SK-N-SH (cell line): ENCODE results near the gene CARM1. TPM values are rescaled to one million over a fixed set of nuclear protein-coding genes. Genes with fewer than 3 reads are reported as not detected.
A peak's percentile ranks its signal among the peaks of the same experiment; 100 is the strongest.

Experiments used
- CTCF ChIA-PET: fragments of 300-600, 350-600 bp; formaldehyde crosslinking; extraction: SDS; loops from one replicate; lab custom pipeline; 2021; lab: Yijun Ruan, JAX
- POLR2A ChIA-PET: fragments of 350-600 bp; sonication (Branson Sonifier 250); formaldehyde crosslinking; extraction: SDS; loops from one replicate; lab custom pipeline; 2020; ENCODE audit warnings: antibody characterized with exemption, inconsistent platforms; lab: Yijun Ruan, JAX
- DNase-seq: peaks from one replicate; pipeline ENCODE4 v3.0.0; 2012
- H2AFZ ChIP-seq: fragments of 200-600 bp; sonication (generic); 2 replicates; pipeline ENCODE4 v1.8.1; 2016; ENCODE audit warnings: antibody characterized with exemption, mild to moderate bottlenecking, low read depth
- H3F3A ChIP-seq: fragments of 200-600 bp; sonication (generic); replicated peaks from 2 replicates; pipeline ENCODE3; 2016; ENCODE audit warnings: antibody characterized with exemption, mild to moderate bottlenecking; ENCODE audit not compliant: insufficient read depth
- H3K27ac ChIP-seq, 2 experiments: fragments of 200-500 bp in 1 of 2; fragments of 200-600 bp in 1 of 2; sonication (Bioruptor generic) in 1 of 2; sonication (generic), shearing (Covaris generic) in 1 of 2; 2 replicates each; pipeline versions ENCODE4 v1.5.1 to v1.6.1; 2014 to 2016; ENCODE audit warnings: low read depth in 2 of 2, inconsistent platforms in 1 of 2, low read length in 1 of 2, mild to moderate bottlenecking in 1 of 2, mixed read lengths in 1 of 2
- H3K27me3 ChIP-seq: fragments of 200-600 bp; sonication (generic), shearing (Covaris generic); 2 replicates; pipeline ENCODE4 v1.6.1; 2016; ENCODE audit warnings: mixed run types; ENCODE audit not compliant: insufficient read depth
- H3K36me3 ChIP-seq, 2 experiments: fragments of 200-500 bp in 1 of 2; fragments of 200-600 bp in 1 of 2; sonication (Bioruptor generic) in 1 of 2; sonication (generic) in 1 of 2; replicated peaks in 1 of 2; 2 replicates each; pipeline versions ENCODE3 to v1.5.1; 2014 to 2016; ENCODE audit warnings: low read length in 1 of 2, mild to moderate bottlenecking in 1 of 2; ENCODE audit not compliant: insufficient read depth in 2 of 2, control insufficient read depth in 1 of 2
- H3K4me1 ChIP-seq, 2 experiments: fragments of 200-500 bp in 1 of 2; fragments of 200-600 bp in 1 of 2; sonication (Bioruptor generic) in 1 of 2; sonication (generic), shearing (Covaris generic) in 1 of 2; 2 replicates each; pipeline versions ENCODE4 v1.5.1 to v1.6.1; 2014 to 2016; ENCODE audit warnings: low read depth in 1 of 2, low read length in 1 of 2, mixed run types in 1 of 2; ENCODE audit not compliant: insufficient read depth in 2 of 2, control insufficient read depth in 1 of 2
- H3K4me2 ChIP-seq: fragments of 200-600 bp; sonication (generic), shearing (Covaris generic); 2 replicates; pipeline ENCODE4 v1.6.1; 2017; ENCODE audit warnings: mixed run types
- H3K4me3 ChIP-seq, 2 experiments: fragments of 200-500 bp in 1 of 2; fragments of 200-600 bp in 1 of 2; sonication (Bioruptor generic) in 1 of 2; sonication (generic), shearing (Covaris generic) in 1 of 2; 2 replicates each; pipeline versions ENCODE4 v1.5.1 to v1.8.1; 2014 to 2016; ENCODE audit warnings: low read depth in 2 of 2, inconsistent platforms in 1 of 2, low read length in 1 of 2, mild to moderate bottlenecking in 1 of 2, mixed read lengths in 1 of 2, moderate library complexity in 1 of 2
- H3K79me2 ChIP-seq: fragments of 200-600 bp; sonication (generic); 2 replicates; pipeline ENCODE4 v1.8.1; 2017; ENCODE audit warnings: mild to moderate bottlenecking; ENCODE audit not compliant: insufficient read depth
- H3K9ac ChIP-seq: fragments of 200-600 bp; sonication (generic); 2 replicates; pipeline ENCODE4 v1.6.1; 2017; ENCODE audit warnings: mixed run types
- H3K9me2 ChIP-seq: fragments of 200-600 bp; sonication (generic); 2 replicates; pipeline ENCODE4 v1.6.1; 2017; ENCODE audit warnings: mixed run types
- H3K9me3 ChIP-seq: fragments of 200-600 bp; sonication (generic); 2 replicates; pipeline ENCODE4 v1.6.1; 2017; ENCODE audit warnings: mixed run types, mild to moderate bottlenecking, moderate library complexity
- H4K20me1 ChIP-seq: fragments of 200-600 bp; sonication (generic); 2 replicates; pipeline ENCODE4 v1.6.1; 2017; ENCODE audit warnings: mild to moderate bottlenecking, mixed run types; ENCODE audit not compliant: insufficient read depth
- CHD2 ChIP-seq: fragments of 150-350 bp; IDR thresholded peaks from 2 replicates; pipeline ENCODE4 v1.6.1; 2018; ENCODE audit warnings: low read length; ENCODE audit not compliant: partially characterized antibody
- EZH2phosphoT487 ChIP-seq: fragments of 200-600 bp; sonication (generic); IDR thresholded peaks from 2 replicates; pipeline ENCODE4 v1.6.1; 2017; ENCODE audit warnings: low read depth, mixed run types, mild to moderate bottlenecking, antibody characterized with exemption, moderate library complexity, borderline replicate concordance
- FOSL2 ChIP-seq: IDR thresholded peaks from 2 replicates; pipeline ENCODE4 v1.4.0; 2012; ENCODE audit warnings: low read depth, mild to moderate bottlenecking, moderate library complexity, borderline replicate concordance
- FOXJ3 ChIP-seq: sonication (generic); formaldehyde crosslinking; IDR thresholded peaks from 2 replicates; pipeline ENCODE4 v1.5.1; 2020; ENCODE audit warnings: mild to moderate bottlenecking, missing genetic modification reagents
- GABPA ChIP-seq: IDR thresholded peaks from 2 replicates; pipeline ENCODE4 v1.4.0; 2012; ENCODE audit warnings: low read depth, mild to moderate bottlenecking
- GATA2 ChIP-seq: sonication (generic); formaldehyde crosslinking; IDR thresholded peaks from 2 replicates; pipeline ENCODE4 v1.5.0; 2020; ENCODE audit warnings: mild to moderate bottlenecking, missing genetic modification reagents
- JUND ChIP-seq: IDR thresholded peaks from 2 replicates; pipeline ENCODE4 v1.4.0; 2012
- MXI1 ChIP-seq: IDR thresholded peaks from 2 replicates; pipeline ENCODE4 v1.6.1; 2012; ENCODE audit warnings: mild to moderate bottlenecking, low read depth, low read length, improper control_type of control experiment
- PBX3 ChIP-seq: IDR thresholded peaks from 2 replicates; pipeline ENCODE4; 2012
- RAD21 ChIP-seq: IDR thresholded peaks from 2 replicates; pipeline ENCODE4 v1.6.1; 2012; ENCODE audit warnings: mild to moderate bottlenecking, low read length
- RCOR1 ChIP-seq: fragments of 150-350 bp; IDR thresholded peaks from 2 replicates; pipeline ENCODE4 v1.6.1; 2017; ENCODE audit warnings: antibody characterized with exemption, low read length
- RFX5 ChIP-seq: IDR thresholded peaks from 2 replicates; pipeline ENCODE4 v1.6.1; 2012; ENCODE audit warnings: mild to moderate bottlenecking, improper control_type of control experiment, low read length
- SMC3 ChIP-seq: IDR thresholded peaks from 2 replicates; pipeline ENCODE4 v1.6.1; 2012; ENCODE audit warnings: low read depth, low read length, improper control_type of control experiment
- TCF12 ChIP-seq: IDR thresholded peaks from 2 replicates; pipeline ENCODE4 v1.4.0; 2012
- TEAD4 ChIP-seq: IDR thresholded peaks from 2 replicates; pipeline ENCODE4 v1.4.0; 2012; ENCODE audit warnings: mild to moderate bottlenecking, borderline replicate concordance; ENCODE audit not compliant: insufficient read depth
- YY1 ChIP-seq: IDR thresholded peaks from 2 replicates; pipeline ENCODE4 v1.4.0; 2012; ENCODE audit warnings: low read depth, mild to moderate bottlenecking
- WGBS: methylation state at CpG from one replicate; pipeline ENCODE4 v1.1.6; 2017; ENCODE audit warnings: low lambda C conversion rate; 5-methylcytosine and 5-hydroxymethylcytosine counted together
- polyA plus RNA-seq, 3 experiments: library from polyadenylated mRNA; depleted of rRNA; stranded (reverse); fragments of >200 nt; gene quantifications; 2 replicates each; pipeline ENCODE4 v1.2.3, GENCODE V29; 2012
- TF ChIP-seq, protein P1 (sequence below): fragments of 150-350 bp; IDR thresholded peaks from 2 replicates; pipeline ENCODE4 v1.6.1; 2017; ENCODE audit warnings: antibody characterized with exemption, low read length, low read depth, borderline replicate concordance
- TF ChIP-seq, protein P2 (sequence below): fragments of 200-600 bp; sonication (generic); IDR thresholded peaks from 2 replicates; pipeline ENCODE4 v1.6.1; 2017; ENCODE audit warnings: antibody characterized with exemption, mild to moderate bottlenecking, moderate library complexity
- TF ChIP-seq, protein P3 (sequence below): IDR thresholded peaks from 2 replicates; pipeline ENCODE4 v1.4.0; 2012; ENCODE audit warnings: low read depth, borderline replicate concordance

CARM1 gene
- polyA plus RNA-seq, 1 of the 3 experiments (the other 2 are of a cell fraction) = 62.2 TPM

DNA sequence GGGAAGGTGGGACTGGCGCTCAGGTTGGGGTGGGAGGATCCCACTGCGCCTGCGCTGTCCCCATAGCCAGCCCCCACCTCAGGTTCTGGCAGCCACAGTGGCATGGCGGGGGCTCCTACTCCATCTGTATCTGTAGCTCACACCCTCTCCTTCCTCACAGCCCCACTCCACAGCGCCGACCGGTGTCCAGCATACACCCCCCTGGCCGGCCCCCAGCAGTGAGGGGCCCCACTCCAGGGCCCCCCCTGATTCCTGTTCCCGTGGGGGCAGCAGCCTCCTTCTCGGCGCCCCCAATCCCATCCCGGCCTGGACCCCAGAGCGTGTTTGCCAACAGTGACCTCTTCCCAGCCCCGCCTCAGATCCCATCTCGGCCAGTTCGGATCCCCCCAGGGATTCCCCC lies 41.4 kb upstream of the CARM1 start:
- Histone ChIP-seq H3K36me3 (peaks cover 14 to 27% of the 10 kb centered on the region in 2 experiments), H3K4me3 (no peak overlapping the region), H3K4me1 (peaks cover 0 to 3% of the 10 kb centered on the region in 2 experiments; a peak in 1 of 4 replicates), H3K27me3 (no peaks in the 10 kb centered on the region), H3K9me2 (no peaks in the 10 kb centered on the region), H3K9ac (no peak overlapping the region), H3K4me2 (no peak overlapping the region), H4K20me1 (no peaks in the 10 kb centered on the region), H2AFZ (no peak overlapping the region), H3K9me3 (no peaks in the 10 kb centered on the region), H3K79me2 (0 out of 2 replicates have a peak, but pooled peaks cover 5% of the 10 kb centered on the region), H3K27ac (no peak overlapping the region), H3F3A (peaks cover 10% of the 10 kb centered on the region)
- ChIA-PET POLR2A (interaction anchor here (1.7 kb wide), 1 partner anchor 9 kb away, joined by 5 read pairs; no protein-coding TSS in a partner anchor), CTCF (interaction anchor here (1.1 to 2.4 kb wide), 3 partner anchors 13 to 60 kb away, joined by 3 to 9 read pairs (median 5); no protein-coding TSS in a partner anchor)
- TF ChIP-seq CHD2 (no peak), EZH2phosphoT487 (no peak), RAD21 (no peak), FOSL2 (no peak), TCF12 (no peak), GATA2 (CRISPR knock-in tag) (no peak), TEAD4 (no peak), RCOR1 (no peak), PBX3 (no peak), SMC3 (no peak), MXI1 (no peak), GABPA (no peak), RFX5 (no peak), FOXJ3 (no peak), YY1 (no peak), JUND (no peak)
- TF ChIP-seq, protein P1, sequence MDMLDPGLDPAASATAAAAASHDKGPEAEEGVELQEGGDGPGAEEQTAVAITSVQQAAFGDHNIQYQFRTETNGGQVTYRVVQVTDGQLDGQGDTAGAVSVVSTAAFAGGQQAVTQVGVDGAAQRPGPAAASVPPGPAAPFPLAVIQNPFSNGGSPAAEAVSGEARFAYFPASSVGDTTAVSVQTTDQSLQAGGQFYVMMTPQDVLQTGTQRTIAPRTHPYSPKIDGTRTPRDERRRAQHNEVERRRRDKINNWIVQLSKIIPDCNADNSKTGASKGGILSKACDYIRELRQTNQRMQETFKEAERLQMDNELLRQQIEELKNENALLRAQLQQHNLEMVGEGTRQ = no peak
- TF ChIP-seq, protein P2, sequence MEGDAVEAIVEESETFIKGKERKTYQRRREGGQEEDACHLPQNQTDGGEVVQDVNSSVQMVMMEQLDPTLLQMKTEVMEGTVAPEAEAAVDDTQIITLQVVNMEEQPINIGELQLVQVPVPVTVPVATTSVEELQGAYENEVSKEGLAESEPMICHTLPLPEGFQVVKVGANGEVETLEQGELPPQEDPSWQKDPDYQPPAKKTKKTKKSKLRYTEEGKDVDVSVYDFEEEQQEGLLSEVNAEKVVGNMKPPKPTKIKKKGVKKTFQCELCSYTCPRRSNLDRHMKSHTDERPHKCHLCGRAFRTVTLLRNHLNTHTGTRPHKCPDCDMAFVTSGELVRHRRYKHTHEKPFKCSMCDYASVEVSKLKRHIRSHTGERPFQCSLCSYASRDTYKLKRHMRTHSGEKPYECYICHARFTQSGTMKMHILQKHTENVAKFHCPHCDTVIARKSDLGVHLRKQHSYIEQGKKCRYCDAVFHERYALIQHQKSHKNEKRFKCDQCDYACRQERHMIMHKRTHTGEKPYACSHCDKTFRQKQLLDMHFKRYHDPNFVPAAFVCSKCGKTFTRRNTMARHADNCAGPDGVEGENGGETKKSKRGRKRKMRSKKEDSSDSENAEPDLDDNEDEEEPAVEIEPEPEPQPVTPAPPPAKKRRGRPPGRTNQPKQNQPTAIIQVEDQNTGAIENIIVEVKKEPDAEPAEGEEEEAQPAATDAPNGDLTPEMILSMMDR = no peak
- TF ChIP-seq, protein P3, sequence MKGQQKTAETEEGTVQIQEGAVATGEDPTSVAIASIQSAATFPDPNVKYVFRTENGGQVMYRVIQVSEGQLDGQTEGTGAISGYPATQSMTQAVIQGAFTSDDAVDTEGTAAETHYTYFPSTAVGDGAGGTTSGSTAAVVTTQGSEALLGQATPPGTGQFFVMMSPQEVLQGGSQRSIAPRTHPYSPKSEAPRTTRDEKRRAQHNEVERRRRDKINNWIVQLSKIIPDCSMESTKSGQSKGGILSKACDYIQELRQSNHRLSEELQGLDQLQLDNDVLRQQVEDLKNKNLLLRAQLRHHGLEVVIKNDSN = no peak
- peak; percentile 14 for DNase-seq
- WGBS = 97% methylated on average over 9 of the region's 16 CpGs
